NT2/D1 (cell line): Measurements from ENCODE around the gene GEMIN5.

Experiments
- SUZ12 ChIP-seq: IDR thresholded peaks from 2 replicates; pipeline ENCODE4 v1.6.1; 2011; ENCODE audit not compliant: insufficient read length, insufficient read depth; ENCODE audit errors: extremely low read depth
- YY1 ChIP-seq: IDR thresholded peaks from 2 replicates; pipeline ENCODE4 v1.6.1; 2011; ENCODE audit not compliant: insufficient read length, insufficient read depth
- ZNF274 ChIP-seq: IDR thresholded peaks from 2 replicates; pipeline ENCODE4 v1.6.1; 2011; ENCODE audit warnings: mild to moderate bottlenecking, low read depth, low read length

DNA sequence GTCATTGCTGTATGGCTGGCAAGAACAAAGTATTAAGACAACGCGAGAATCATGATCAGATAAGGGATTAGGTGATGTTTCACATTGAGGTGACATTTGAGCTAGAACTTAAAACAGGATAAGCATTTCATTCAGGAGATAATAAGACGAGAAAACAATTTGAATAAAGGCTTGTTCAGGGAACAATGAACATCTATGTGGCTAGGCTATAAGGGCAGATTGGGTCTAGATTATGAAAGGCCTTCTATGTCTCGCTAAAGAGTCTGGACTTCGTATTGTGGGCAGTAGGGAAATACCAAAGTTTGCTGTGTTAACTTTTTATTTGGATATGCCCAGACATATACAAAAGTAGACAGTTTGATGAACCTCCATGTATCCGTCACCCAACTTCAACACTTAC is 9.8 kb upstream of the GEMIN5 start:
- TF ChIP-seq YY1: no peak
- TF ChIP-seq ZNF274: no peak
- TF ChIP-seq SUZ12: no peak
